GM21825 (cell line): Measurements from ENCODE around the gene ZNRD2.

Source experiments
- ATAC-seq: cut with Tn5 transposase; IDR thresholded peaks from one replicate; pipeline ENCODE4 v1.9.1; 2021; ENCODE audit warnings: mild to moderate bottlenecking, moderate library complexity; ENCODE audit not compliant: unreplicated experiment

The ZNRD2 gene

DNA sequence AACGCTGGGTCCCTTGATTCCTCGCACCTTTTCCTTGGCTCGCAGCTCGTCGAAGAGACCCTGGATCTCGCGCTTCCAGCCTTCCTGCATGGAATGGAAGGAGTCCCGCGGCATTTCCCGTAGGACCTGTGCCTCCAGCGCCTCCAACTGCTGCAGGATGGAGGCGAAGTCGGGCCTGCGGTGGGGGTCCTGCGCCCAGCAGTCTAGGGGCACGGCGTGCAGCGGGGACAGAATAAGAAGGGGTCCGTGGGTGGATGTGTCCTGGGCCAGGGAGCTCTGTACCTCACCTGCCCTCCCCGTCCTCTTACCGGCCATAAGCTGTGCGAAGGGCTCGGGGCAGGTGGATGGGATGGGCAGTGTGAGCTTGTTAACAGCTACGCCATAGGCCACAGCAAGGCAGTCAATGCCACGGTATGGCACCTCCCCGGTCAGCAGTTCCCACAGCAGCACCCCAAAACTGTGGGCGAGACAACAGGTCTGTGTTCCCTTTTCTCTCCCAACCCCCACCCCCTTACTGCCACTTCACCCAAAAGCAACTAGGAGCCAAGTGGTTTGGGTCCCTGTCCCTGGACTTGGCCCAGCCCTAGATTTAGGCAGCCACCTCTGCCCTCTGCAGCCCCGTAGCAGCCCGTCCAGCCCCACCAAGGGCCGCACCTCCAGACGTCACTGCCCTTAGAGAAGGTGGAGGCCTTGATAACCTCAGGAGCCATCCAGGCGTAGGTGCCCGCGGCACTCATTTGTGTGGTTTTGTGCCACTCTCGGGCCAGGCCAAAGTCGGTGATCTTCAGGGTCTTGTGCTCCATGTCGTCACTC, 37.5 kb downstream of the ZNRD2 start:
- ATAC-seq = no peak

- ATAC-seq = no peak
Measured at GRCh38 chr11:65609229-65609628, 39.0 kb downstream of the ZNRD2 start.

DNA sequence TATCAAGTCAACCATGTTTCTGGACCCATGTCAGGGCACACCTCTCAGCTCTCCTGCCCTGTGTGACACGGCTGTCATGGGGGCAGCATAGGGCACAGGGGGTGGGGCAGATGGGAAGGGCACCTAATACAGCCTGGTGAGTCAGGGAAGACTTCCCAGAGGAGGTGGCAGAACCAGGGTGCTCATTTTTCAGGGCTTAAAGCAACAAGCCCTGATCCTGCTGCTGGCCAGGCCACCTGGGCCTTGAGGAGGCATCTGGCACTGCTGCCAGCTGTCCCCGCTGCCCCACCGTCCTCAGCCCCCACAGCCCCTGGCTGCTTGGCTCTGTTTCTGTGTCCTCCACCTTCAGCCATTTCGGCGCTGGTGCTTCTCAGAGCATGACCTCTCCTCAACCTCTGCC, 39.4 kb downstream of the ZNRD2 start:
- ATAC-seq = no peak

DNA sequence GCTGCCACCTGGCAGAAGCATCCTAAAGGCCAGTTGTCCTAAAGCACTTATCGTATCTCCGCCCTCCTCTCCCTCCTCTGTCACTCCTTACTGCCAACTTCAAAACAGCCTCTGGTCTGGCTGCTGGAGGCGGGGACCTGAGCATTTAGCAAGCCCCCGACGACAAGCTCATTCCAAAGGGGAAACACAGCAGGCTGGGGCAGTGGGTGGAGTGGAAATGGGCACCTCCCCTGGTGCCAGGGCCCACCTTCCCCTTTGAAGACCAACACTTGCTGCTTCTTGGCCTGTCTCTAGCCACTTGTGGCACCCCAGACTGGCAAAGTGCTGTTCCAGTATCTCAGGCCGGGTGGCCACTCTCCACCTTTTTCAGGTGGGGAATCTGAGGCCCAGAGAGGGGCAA, 40.1 kb downstream of the ZNRD2 start:
- no peak for ATAC-seq

- no peak for ATAC-seq
Measured at GRCh38 chr11:65611028-65611757, 40.9 kb downstream of the ZNRD2 start.

DNA sequence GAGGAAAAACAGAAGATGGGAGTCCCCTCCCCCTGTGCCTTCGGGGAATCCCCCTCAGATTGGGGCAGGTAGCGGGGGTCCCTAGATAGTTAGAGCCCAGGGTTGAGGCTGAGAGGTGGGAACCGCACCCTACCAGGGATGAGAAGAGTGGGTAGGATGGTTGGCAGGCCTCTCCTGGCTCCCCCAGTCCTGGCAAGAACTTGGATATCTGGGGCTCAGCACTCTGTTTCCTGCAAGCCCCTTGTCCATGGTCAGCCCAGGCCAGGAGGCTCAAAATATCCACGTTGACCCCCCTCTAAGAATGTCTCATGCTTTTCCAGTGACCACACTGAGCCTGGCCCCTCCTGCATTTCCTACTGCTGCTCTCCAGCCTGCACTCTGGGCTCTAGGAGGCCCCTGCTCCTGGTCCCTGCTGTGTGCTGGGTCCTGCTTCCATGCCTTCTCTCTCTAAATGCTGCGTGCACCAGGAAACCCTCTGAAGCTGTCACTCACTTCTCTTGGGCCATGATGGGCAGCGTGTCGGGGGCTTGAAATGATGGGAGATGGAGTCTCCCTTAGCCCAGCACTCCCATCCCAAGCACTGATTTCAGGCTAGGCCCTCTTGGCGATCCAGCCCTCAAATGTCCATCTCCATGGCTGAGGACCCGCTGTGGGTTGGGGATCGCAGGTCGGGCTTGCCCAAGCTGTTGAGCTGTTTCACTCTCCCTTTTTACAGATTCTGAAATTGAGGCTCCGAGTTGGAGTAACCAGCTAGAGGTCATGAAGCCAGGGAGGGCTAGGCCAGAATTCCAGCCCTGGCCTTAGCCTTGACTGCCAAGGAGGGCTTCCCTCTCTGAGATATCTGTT, 41.7 kb downstream of the ZNRD2 start:
- no peak for ATAC-seq

DNA sequence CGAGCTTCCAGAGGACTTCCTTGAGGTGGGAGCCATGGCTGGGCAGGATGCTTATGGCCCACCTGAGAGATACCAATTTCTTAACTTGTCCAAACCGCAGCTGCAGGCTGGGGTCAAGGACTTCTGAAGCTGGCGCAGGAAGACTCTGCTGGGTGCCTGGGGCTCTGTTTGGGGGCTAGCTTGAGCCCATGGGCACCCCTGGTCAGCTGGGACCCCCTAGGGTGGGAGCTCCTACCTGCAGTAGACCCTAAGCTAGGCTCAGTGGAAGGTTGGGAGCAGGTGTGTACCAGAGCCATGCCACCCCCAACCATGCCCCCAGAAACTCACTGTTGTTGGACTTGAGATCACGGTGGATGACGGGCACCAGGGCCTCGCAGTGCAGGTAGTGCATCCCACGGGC, 42.4 kb downstream of the ZNRD2 start:
- no peak for ATAC-seq

DNA sequence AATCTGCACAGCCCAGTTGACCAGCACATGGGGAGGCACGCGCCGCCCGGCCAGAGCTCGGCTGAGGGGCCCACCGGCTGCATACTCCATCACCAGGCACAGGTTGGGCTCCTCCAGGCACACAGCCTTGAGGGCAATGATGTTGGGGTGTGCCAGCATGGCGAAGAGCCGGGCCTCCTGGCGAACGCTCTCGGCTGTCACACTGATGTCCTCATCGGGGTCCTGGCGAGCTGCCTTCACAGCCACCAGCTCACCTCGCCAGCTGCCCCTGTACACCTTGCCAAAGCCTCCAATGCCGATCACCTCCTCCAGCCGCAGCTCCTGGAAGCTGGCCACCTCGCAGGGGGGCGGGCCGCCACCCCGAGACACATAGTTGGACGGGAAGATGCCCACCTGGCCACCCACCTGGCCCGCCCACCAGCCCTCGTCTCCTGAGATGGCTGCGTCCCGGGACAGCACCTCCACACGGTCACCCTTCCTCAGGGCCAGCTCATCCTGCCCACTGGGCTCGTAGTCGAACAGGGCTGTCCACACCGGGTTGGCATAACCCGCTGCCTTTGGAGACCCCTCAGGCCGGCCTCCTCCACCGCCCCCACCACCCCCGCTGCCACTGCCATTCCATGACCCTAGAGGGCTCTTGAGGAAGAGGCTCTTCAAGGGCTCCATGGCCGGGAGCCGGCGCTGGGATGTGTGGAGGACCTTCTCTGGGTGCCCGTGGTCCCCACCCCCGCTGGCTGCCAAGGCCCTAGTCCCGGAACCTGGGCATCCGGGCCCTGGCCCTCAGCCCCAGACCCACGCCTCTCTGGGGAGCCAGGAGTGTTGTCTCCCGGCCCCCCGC, 43.0 kb downstream of the ZNRD2 start:
- no peak for ATAC-seq

DNA sequence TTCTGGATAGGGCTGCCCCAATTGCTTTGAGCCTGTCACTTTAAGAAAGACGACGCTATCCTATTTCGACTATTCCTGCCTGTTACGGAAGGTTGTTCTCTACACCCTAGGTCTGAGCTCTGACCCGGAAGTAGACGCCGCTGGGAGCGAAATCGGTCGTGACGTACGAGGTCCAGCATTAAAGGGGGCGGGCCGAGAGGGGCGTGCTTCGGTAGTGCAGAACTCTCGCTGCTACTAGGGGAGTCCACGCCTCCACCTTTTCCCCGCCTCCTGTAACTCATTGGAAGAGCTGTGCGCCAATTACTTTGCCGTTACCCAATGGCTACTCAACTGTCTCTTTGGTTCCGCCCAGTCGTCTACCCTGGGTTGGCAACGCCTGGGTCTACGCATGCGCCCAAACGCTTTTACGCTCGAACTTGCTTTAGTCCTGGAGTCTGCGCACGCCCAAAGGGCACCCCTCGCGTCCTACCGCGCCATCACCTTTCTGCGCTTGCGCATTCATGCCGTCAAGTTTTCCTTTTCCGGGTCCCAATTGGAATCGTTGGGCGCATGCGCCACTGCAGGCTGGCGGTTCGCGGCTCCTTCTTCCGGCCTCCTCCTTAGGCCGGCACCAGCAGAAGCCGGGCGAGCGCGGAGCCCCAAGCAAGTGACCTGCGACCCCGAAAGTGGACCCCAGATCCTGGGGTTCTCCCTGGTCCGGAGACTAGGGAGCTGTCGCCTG, 45.1 kb downstream of the ZNRD2 start, which contains the start of gene PCNX3:
Gene PCNX3, plus strand, starts transcription at position 548 of the 721 bp plus-strand sequence. CDS start 536 bp downstream, outside the sequence.
- ATAC-seq = peak; percentile 66

DNA sequence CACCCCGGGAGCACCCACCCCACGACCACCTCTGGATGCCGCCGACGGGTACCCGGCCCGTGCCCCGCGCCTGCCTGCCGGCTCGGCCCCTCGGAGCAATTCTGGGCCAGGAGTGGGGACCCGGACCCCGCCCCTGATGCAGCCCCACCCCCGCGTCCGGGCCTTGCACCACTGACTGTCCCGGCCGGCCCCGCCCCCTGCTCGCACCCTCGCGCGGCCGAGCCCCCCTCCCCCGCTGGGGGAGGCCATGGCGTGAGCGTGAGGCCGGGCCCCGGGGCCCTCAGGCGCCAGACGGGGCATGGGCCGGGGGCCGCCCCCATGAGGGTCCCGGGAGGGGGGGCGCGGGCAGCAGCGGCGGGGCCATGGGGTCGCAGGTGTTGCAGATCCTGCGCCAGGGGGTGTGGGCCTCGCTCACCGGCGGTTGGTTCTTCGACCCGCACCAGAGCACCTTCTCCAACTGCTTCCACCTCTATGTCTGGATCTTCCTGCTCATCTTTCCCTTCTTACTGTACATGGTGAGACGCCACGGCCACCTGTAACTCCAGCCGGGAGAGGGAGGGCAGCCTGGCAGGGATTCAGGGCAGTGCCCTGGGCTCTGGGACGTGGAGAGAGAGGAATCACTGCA, 45.8 kb downstream of the ZNRD2 start:
- ATAC-seq = peak; percentile 2

DNA sequence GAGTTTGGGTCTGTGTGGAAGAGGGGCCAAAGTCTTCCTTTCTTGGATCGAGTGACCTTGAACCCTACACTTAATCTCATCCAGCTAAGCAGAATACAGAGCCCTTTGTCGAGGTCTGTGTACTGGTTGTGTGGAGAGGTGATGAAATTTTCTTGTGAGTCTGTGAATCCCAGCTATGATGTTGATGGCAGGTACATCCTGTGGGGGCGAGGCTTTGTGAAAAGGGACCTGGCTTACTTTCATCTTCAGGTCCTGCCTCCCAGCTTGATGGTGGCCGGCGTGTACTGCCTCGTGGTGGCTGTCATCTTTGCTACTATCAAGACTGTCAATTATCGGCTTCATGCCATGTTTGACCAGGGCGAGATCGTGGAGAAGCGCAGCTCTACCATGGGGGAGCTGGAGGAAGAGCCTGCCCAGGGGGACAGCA, 46.3 kb downstream of the ZNRD2 start:
- ATAC-seq = no peak

GRCh38 chr11:65617136-65617850, 47.0 kb downstream of the ZNRD2 start:
- no peak for ATAC-seq

DNA sequence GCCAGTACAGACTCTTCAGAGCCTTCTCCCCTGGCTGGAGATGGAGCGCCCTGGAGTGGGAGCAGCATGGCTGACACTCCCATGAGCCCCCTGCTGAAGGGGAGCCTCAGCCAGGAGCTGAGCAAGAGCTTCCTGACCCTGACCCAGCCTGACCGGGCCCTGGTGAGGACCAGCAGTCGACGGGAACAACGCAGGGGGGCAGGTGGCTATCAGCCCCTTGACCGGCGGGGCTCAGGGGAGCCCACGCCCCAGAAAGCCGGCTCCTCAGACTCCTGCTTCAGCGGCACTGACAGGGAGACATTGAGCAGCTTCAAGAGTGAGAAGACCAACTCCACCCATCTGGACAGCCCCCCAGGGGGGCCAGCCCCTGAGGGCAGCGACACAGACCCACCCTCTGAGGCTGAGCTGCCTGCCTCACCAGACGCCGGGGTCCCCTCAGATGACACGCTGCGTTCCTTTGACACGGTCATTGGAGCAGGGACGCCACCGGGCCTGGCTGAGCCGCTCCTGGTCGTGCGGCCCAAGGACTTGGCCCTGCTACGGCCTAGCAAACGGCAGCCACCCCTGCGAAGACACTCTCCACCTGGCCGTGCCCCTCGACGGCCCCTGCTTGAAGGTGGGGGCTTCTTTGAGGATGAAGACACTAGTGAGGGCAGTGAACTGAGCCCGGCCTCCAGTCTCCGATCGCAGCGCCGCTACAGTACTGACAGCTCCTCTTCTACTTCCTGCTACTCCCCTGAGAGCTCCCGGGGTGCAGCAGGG, 47.9 kb downstream of the ZNRD2 start:
- no peak for ATAC-seq

GRCh38 chr11:65618763-65619162, 48.5 kb downstream of the ZNRD2 start:
- no peak for ATAC-seq

GRCh38 chr11:65619281-65619928, 49.1 kb downstream of the ZNRD2 start:
- no peak for ATAC-seq

GRCh38 chr11:65620666-65621065, 50.4 kb downstream of the ZNRD2 start:
- ATAC-seq = no peak

DNA sequence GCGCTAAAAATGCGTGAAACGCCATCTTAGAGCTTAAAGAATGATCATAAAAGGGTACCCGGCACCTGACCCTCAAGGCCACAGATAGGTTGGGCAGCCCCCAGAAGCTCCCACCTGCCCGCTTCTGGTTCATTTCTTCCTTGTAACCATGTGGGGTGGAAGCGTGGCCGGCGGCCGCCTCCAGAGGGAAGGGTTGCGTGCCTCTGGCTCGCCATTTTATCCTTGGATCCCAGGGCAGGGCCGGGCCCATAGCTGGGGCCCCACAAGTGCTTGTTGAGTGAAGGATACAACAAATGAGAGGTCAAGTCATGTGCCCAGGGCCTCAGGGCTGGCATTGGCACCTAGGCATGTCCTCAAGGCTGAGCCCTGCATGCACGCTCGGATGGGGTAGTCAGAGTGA, 51.2 kb downstream of the ZNRD2 start:
- no peak for ATAC-seq
